ENCODE results near the gene PRR23E.

DNA sequence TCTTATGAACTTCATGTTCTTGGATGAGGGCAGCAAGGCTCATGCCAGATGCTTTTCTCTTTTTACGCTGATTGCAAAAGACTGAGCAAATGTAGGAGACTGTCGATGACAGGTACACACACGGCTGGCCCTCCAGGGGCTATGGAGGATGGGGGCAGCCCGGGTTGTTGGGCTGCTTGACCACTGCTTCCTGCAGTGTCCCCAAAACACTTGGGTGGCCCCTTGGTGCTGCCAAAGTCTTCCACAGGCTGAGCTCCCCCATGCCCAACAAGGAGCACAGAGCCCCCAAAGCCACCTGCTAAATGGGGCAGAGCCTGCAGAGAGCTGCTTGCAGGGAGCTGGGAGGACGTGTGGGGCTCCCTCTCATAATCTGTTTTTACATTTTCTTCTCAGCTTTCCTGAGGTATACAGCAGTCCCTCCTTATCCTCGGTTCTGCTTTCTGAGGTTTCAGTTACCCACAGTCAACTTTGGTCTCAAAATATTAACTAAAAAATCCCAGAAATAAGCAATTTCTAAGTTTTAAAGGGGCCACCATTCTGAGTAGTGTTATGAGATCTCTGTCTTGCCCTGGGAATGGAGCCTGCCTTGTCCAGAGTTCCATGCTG lies 7.3 kb downstream of the PRR23E start:
- TF ChIP-seq POLR2A (IDR thresholded peaks at IDR 0.05), result no peak
- TF ChIP-seq, protein P1, sequence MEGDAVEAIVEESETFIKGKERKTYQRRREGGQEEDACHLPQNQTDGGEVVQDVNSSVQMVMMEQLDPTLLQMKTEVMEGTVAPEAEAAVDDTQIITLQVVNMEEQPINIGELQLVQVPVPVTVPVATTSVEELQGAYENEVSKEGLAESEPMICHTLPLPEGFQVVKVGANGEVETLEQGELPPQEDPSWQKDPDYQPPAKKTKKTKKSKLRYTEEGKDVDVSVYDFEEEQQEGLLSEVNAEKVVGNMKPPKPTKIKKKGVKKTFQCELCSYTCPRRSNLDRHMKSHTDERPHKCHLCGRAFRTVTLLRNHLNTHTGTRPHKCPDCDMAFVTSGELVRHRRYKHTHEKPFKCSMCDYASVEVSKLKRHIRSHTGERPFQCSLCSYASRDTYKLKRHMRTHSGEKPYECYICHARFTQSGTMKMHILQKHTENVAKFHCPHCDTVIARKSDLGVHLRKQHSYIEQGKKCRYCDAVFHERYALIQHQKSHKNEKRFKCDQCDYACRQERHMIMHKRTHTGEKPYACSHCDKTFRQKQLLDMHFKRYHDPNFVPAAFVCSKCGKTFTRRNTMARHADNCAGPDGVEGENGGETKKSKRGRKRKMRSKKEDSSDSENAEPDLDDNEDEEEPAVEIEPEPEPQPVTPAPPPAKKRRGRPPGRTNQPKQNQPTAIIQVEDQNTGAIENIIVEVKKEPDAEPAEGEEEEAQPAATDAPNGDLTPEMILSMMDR (IDR thresholded peaks at IDR 0.05), result no peak

All from esophagus squamous epithelium (tissue), 4 donors.